ENCODE measurements around the gene MAPK8IP3.

The MAPK8IP3 gene

GRCh38 chr16:1740781-1741490 is 34.9 kb downstream of the MAPK8IP3 start:
- no peak for ATAC-seq

GRCh38 chr16:1741553-1742165 is 35.7 kb downstream of the MAPK8IP3 start:
- no peak for ATAC-seq

- ATAC-seq = no peak
Measured at GRCh38 chr16:1743376-1744337, 37.7 kb downstream of the MAPK8IP3 start.

GRCh38 chr16:1744338-1744840 is 38.4 kb downstream of the MAPK8IP3 start:
- no peak for ATAC-seq

GRCh38 chr16:1745181-1745899 is 39.3 kb downstream of the MAPK8IP3 start:
- ATAC-seq = no peak

- no peak for ATAC-seq
Measured at GRCh38 chr16:1745900-1746692, 40.1 kb downstream of the MAPK8IP3 start.

GRCh38 chr16:1746693-1747195 is 40.7 kb downstream of the MAPK8IP3 start:
- ATAC-seq = no peak

GRCh38 chr16:1747934-1748333 is 41.9 kb downstream of the MAPK8IP3 start:
- no peak for ATAC-seq

- ATAC-seq = no peak
Measured at GRCh38 chr16:1749152-1750117, 43.4 kb downstream of the MAPK8IP3 start.

- no peak for ATAC-seq
Measured at GRCh38 chr16:1751946-1752345, 46.0 kb downstream of the MAPK8IP3 start.

- ATAC-seq = no peak
Measured at GRCh38 chr16:1752853-1753252, 46.9 kb downstream of the MAPK8IP3 start.

GRCh38 chr16:1754204-1754603 is 48.2 kb downstream of the MAPK8IP3 start:
- no peak for ATAC-seq

- ATAC-seq = no peak
Measured at GRCh38 chr16:1757714-1758461, 51.9 kb downstream of the MAPK8IP3 start.

- ATAC-seq = no peak
Measured at GRCh38 chr16:1758923-1759322, 52.9 kb downstream of the MAPK8IP3 start.

GRCh38 chr16:1759511-1759910 is 53.5 kb downstream of the MAPK8IP3 start:
- ATAC-seq = no peak

GRCh38 chr16:1760911-1761310 is 54.9 kb downstream of the MAPK8IP3 start:
- ATAC-seq = no peak

GRCh38 chr16:1761751-1762150 is 55.8 kb downstream of the MAPK8IP3 start:
- ATAC-seq = no peak

GRCh38 chr16:1762196-1762878 is 56.3 kb downstream of the MAPK8IP3 start:
- no peak for ATAC-seq
